Activated CD8-positive, alpha-beta memory T cell treated with anti-CD3 and anti-CD28 coated beads, Interleukin-2, amount 50 U/mL, for 4 hours (primary cell): ENCODE data around the gene ITIH5.
A peak's percentile ranks its signal among the peaks of the same experiment; 100 is the strongest.
"Not testable (repeated sequence)": the region's sequence is repeated elsewhere in the genome, so short reads cannot be mapped to it uniquely, and the experiment has no call there.

Experiments used
- DNase-seq: peaks from one replicate; pipeline ENCODE4 v3.0.0-alpha.2; 2020

ITIH5 gene

DNA sequence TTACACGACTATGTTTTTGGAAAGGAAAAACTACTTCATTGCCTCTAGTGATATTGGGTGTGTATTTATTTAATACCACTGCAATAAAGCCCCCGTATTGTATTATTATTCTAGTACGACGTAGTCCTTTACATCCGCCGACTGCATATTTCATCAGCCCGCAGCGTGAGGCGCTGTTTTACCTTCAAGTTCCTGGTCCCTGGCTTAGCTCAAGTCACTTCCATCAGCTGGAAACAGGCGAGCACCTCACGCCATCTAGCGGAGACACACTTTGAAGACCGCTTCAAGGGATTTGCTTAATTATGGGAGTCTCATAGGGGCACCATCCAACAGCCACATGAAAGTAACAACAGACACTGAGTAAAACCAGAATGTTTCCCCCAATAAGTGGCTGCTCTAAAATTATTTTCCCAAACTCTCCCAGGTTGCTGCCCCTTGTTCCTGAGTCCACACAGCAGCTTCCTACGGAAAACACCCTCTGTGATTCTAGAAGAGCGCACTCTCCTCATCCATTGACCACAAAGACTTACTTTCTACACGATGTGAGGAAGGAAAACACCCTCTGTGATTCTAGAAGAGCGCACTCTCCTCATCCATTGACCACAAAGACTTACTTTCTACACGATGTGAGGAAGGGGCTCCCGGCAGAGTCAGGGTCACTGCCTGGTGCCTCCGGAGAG, 20.6 kb upstream of the ITIH5 start:
- peak; percentile 71 for DNase-seq

DNA sequence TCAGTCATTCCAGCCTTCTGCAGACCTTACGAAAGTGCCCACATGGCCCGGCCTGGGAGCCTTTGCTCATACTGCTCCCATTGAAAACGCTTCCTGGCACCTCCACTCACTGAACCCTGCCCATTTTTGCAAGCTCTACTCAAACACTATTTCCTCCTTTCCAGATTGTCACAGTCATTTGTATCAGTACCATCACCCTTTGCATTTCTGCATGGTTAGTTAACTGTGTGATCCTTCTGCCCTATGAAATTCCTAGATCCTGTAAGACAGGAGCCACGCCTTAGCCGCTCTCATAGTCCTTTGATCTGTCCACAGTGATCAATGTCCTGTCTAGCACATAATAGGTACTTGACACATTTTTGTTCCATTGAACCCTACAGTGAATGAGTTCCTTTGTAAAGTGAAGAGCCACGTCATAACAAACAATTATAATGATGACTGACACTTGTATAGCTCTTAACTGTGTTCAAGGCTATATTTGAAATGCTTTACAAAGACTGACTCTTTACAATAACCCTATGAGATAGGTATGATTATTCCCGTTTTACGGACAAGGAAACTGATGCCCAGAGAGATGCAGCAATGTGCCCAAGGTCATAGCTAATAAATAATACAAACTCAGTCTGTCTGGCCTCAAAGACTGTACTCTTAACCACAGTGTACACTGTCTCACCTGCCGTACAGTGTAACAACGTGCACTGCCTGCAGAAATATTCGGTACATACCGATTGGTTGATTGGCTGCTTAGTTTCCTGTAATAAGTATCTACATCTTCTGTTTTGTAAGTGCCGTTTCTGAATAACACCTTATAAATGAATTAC, 19.8 kb upstream of the ITIH5 start:
- no peak for DNase-seq

DNA sequence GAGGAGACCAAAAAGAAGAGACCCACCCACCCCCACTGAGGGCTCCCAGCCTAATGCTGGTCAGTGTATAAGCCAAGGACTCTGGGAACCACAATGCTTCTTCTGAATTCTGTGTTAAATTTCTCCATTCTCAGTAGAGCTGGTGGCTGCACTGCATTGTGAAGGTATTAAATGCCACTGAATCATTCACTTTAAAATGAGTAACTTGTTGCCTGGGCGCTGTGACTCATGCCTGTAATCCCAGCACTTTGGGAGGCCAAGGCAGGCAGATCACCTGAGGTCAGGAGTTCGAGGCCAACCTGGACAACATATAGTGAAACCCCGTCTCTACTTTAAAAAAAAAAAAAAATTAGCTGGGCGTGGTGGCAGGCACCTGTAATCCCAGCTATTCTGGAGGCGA, 13.3 kb upstream of the ITIH5 start:
- DNase-seq: not testable (repeated sequence)

DNA sequence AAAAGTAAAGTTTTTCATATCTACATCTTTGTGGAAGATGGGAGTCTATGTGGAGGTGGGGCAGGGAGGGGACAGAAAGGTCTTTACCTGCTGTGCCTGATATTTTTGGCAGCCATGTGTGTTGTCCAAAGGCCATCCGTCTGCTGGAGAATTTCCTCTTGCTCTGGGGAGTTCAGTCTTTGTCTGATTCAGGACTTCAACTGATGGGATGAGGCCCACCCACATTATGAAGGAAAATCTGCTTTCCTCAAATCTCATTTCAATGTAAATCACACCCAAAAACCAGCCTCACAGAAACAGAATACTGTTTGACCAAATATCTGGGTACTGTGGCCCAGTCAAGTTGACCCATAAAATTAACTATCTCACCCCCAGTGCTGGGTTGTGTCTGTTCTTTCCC, 12.5 kb upstream of the ITIH5 start:
- DNase-seq: no peak

DNA sequence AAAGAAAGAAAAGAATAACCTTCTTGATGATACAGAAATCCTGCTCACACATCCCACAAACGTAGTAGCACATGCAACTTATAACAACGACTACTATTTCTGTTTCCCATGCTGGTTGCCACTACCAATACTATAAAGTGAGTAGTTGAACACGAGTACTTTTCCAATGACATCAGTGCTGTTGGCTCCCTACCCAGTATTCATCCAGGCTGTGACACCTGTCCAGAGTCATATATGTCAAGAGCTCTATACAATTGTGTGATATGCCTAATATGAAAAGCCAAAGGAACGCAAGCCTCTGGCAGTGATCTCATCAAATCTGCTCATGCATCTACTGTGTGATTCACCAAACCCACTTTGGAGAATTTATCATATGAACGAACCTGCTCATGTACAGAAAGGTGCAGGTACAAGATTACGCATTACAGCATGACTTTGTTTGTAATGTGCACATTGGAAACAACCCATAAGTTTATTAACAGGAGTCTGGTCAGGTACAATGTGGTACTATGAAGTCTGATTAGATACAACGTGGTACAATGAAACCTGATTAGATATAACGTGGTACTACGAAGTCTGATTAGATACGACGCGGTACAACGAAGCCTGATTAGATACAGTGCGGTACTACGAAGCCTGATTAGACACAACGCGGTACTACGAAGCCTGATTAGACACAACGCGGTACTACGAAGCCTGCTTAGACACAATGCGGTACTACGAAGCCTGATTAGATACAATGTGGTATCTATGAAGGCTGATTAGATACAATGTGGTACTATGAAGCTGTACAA, 5.8 kb upstream of the ITIH5 start:
- DNase-seq: no peak

DNA sequence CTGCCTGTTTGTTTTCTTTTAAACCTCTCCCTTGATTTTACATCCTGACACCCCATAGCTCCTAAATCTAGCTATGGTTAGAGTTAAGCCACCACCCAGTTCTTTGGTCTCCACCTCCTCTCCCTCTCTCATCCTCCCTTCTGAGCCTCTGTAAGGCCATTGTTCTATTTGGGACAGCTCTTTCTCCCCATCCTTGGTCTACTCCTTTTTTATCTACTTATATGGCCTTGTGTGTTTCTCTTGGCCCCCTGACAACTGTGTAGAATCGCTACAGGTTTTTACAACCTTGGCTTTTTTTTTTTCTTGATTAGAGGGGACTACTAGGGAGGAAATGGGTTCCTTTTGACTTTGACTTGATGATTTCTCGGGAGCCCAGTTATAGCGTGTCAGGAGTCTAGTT, 3.4 kb upstream of the ITIH5 start:
- DNase-seq: no peak

DNA sequence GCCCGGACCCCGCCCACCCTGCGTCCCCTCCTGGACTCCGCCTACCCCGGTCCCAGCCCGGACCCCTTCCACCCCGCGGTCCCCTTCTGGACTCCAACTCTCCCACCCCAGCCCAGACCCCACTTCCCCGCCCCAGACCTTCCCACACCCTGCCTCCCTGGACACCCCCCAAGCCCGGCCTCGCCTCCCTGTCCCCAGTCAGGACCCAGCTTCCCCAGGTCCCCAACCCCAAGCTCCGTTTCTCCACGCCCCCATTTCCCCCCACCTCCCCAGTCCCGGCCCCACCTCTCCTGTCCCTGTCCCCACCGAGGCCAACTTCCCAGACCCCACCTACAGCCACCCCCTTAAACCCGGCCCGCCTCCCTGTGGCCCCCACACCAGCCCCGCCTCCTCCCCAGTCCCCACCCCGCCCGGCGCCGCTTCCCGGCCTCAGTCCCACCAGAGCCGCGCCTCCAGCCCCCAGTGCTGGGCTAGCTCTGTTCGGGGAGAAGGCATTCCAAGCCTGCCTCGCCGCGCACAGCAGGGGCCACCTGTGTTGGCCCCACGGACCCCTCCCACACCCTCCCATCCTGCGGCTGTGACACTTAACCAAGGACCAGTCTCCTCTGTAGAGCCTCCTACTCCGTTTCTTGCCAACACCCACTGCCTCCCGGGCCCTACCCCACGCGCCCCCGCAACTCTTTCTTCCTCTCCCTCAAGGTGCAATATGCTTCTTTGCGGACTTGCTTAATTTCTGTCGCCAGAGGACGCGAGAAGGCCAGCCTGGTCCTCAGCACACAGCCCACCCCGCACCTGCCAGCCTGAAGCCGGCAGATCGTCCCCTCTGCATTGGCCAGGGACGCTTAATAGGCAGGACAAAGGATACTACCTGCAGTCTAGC, 736 bp upstream of the ITIH5 start:
- DNase-seq: peak; percentile 17

DNA sequence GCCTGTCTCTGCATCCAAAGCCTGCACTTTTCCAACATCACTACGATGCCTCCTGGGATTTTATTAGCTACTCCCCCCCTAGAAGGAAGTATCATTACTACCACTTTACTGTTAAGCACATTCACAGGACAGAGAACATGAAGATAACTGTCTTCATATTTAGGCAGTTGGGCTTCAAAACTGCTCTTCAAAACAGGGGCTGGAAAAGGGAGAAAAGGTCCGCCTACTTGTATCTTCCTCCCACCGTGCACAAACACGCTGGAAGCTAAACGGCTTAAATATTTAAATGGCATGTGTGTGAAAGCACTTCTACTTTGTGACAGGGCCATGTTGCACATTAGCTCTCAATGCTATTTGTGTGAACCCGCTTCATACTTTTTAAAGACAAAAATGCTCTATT, 999 bp downstream of the ITIH5 start:
- no peak for DNase-seq

DNA sequence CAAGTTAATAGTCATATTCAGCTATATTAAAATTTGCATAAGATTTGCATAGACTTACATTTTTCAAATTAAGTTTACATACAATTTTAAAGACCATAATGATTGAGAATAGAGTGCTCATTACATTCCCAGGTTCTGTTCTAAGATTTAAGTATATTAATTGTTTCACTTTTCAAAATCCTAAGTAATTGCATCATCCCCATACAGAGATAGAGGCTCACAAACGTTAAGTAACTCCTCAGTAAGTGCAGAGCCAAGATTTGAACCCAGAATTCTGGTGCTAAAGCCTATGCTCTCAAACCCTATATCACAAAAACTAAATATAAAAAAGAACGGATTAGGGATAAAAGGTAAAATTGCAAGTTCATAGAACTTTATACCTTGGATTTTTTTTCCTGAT, 2.1 kb downstream of the ITIH5 start:
- DNase-seq: no peak

DNA sequence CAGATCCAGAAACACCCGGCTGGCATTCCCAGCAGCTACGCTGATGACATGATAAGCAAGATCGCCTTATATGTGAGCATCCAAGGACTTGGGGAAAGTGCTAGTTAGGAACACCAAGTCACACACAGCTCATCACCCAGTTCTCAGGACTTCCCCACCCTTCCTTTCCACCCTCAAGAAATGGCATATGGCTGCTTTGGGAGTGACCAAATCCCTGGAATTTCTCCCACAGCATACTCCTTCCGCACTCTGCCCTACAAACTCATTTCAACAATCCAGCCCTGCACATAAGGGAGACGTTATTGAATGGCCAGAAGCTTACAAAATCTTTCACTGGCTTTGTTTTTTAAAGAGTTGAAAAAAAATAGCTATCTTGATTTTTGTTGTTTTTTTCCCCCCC, 4.2 kb downstream of the ITIH5 start:
- DNase-seq: no peak

DNA sequence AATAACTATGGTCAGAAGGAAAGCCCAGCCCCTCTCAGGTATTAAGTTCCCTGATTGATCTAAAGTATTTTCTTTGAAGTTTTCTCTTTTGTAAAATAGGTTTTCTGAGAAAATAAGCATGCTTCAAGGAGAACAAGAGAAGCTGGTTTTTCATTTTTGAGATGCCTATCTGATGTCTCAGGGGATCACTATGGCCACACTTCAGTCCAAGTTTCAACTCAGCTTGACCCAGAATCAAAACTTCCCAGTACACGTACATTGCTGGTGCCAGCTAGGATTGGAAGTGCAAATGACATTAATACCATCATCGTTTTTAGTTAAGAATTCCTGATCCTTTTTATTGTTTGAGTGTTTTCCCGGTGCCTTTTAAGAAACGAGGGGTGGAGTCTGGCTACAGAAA, 7.2 kb downstream of the ITIH5 start:
- no peak for DNase-seq

DNA sequence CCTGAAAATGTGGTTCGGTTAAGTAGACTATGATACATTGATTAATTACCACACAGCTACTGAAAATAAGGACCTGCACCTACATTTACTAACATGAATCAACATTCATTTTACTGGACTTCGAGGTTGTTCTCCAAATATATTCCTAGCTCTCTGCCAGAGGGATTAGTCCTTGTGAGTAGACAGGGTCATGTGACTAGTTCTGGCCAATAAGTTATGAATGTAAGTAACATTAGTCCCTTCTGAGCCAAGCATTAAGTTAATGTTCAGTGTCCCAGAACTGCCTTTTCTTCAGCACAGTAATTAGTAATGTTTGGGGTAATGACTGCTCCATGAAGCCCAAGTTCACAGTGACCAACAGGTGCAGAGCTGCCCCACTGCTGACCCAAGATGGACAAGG, 9.2 kb downstream of the ITIH5 start:
- DNase-seq: no peak

DNA sequence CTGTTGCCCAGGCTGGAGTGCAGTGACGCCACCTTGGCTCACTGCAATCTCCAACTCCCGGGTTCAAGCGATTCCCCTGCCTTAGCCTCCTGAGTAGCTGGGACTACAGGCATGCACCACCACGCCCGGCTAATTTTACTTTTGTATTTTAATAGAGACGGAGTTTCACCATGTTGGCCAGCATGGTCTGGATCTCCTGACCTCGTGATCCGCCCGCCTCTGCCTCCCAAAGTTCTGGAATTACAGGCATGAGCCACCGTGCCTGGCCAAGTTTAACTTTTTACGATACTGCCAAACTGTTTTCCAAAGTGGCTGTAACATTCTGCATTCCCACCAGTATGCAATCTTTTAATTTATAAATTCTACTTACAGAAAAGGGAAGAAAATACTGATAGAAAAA, 9.7 kb downstream of the ITIH5 start:
- DNase-seq: not testable (repeated sequence)

DNA sequence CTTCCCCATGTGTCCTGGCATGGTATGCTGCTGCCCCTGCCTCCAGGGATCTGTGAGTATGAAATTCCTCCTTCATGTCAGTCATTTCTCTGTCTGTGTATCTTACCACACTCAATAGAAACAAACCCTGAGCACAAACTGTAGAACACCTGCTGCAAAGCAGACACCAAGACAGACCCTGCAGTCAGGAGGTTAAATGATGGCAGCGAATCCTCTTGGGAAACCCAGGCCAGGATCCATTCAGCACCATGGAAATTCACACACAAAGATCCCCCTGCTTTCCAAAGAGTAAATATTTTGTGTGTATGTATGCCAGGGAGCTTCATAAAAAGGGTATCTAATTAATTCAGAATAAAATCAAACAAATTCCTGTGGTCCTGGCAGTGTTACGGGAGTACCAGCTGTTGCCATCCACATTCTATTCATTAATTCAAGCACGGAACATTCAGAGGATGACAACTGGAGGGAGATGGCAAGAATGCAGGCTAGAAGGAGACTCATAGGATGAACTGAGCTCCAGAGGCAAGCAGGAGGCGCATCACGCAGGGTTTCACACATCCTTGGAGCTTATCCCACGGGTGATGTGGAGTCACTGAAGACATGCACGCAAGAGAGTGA, 14.8 kb downstream of the ITIH5 start:
- no peak for DNase-seq

DNA sequence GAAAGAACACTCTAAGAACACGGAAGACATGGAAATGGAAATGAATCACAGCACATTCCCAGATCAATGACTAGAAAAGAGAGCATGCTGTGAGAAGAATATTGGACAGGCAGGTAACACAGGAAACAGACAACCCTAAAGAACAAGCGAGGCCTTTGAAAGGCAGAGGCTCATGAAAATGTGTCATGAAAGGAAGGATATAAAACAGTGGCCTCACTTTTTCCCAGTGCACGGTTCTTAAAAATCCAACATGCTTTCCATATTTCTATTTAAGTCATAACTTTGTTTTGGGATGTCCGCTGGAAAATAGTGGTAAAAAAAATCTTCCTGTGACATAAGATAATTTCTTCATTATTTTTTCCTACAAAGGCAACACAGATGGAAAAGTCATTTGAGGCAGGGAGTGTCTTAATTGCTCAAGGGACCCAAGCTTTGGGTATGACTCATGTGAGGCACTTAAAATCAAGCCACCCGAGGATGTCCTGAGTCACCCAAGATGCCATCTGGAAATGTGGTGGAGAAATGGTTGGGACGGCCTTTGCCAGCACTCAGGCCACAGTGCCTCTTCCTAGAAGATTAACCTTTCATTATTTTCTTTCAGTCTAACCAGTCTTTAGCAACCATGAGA, 17.0 kb downstream of the ITIH5 start:
- DNase-seq: no peak

DNA sequence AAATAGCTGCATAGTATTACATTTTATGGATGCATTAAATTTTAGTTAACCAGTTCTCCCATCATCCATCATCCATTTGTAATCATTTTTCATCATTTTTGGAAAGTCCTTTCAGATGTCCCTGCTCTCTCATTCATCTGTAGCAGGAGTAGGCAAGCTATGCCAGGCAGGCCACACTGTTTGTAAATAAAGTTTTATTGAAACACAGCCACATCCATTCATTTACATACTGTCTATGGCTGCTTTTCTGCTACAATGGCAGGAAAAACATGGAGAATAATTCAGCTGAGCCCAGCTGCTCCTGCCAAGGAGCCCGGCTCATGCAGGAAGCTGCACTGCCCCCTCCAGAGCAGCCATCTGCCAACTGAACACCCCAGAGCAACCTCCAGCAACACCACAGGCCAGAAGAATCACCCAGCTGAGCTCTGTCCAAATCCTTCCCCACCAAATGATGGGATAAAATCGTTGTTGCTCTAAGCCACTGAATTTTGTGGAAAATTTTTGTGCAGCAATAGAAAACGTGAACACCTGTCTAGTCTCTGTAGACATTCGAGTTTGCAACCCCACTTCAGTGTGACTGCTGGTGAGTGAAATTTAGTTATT, 19.6 kb downstream of the ITIH5 start:
- DNase-seq: no peak

DNA sequence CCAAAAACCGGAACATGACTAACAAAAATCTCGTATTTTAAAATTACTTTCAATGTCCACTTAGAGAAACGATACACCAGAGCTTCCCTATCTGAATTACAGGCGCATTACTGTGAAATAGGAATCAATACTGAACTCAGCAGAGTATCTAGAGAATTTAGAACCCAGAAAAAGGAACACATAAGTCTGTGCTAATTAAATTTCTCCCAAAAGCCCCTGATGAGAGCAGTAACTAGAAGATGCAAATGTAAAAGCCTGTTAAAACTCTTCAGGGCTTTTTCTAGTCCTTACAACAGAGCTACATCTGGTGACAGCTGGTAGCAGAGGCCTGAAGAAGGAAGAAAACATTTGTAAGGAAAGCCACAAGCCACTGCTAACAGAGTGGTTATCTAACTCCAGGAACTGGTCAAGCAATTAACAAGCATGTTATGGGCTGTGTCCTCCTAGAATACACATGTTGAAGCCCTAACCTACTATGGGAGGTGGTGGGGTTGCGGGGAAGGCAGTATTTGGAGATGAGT, 24.2 kb downstream of the ITIH5 start:
- DNase-seq: no peak

DNA sequence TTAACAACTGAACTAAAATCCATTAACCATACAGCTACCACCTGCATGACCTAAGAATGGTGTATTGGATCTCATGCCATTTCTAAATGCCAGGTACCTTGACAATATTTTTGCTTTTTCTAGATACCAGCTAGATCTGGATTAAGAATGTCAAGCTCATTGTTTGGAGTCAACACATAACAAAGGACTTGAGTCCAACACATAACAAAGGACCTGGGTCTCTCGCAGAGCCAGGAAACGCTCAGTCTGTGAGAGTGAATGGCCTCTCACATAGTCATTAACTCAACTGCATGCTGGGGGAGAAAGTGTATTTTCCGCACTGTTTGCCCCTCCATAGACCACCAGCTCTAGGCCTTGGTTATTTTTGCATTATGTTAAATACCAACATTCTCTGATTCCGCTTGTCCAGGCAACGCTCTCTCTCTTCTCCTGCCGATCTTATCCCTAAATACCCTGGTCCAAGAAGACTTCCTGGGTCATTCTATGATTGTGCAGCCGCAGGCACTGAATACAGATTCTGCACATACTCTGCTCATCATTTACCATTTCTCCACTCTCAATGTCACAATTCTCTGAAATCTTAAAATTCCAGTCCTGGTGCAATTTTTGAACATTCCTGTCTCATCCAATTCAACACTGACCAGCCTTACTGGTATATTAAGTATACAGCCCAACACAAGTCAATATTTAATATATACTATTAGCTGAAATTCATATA, 31.2 kb downstream of the ITIH5 start:
- DNase-seq: no peak

DNA sequence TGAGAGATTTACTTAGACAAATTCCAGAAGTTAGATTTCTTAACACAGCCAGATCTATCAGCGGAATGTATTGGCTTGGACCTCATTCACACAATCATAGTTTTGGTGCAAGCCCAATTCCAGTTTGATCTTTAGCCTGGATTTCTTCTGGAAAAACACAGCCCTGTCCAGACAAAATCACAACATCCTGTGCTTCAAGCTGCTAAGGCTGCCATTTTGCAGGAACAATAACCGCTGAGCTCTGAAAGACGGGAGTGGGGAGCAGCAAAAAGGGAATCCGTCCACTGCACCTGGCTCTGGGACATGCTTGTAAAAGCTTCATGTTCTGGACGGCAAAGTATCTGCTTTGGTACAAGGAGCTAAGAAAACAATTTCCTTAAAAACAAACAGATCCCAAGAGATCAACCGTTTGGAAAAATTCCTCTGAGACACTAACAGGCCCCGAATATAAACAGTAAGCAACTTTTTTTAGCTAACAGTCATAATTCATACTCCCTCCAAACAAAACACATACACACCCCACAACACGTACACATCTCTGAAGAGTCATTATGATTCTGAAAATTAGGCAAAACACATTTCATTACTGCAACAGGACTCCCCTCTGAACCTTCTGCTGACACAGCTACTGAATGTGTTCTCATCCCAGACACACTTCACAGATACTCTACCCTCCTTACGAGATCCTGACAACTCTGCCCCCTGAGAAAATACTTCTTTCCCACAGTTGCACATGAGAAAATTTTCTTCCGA, 32.4 kb downstream of the ITIH5 start:
- no peak for DNase-seq

DNA sequence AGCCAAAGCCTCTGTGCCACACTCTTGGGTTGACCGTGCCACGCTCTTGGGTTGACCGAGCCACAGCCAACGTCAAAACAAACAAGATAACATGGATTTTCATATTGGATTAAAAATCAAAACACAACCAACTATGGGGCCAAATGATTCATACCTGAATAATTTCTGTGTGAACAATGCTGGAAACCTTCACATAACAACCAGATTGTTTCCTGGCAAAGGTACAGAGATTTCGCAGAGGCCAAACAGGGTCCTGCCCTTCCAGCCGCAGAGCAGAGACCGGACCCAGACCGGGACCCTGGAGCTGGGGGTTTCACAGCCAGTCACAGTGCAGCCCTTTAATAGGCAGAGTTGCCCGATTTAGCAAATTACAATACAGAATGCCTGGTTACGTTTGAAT, 40.5 kb downstream of the ITIH5 start:
- no peak for DNase-seq
